Endothelial cell of umbilical vein (primary cell): ENCODE measurements around the gene SH3PXD2A.

Experiments used
- EZH2 ChIP-seq: IDR thresholded peaks from 2 replicates; pipeline ENCODE4 v1.6.1; 2012; ENCODE audit warnings: borderline replicate concordance, low read depth, mild to moderate bottlenecking, moderate library complexity, low read length, inconsistent platforms; ENCODE audit not compliant: severe bottlenecking
- POLR2A ChIP-seq: IDR thresholded peaks from 2 replicates; pipeline ENCODE4 v1.6.1; 2012; ENCODE audit warnings: low read depth, mild to moderate bottlenecking, control low read depth, low read length
- TF ChIP-seq, protein P1 (sequence below), 2 donors: IDR thresholded peaks; 1 replicate in 1 of 2; 2 replicates in 1 of 2; pipeline ENCODE4 v1.5.1; 2011; ENCODE audit warnings: low read length in 2 of 2, mild to moderate bottlenecking in 2 of 2, moderate library complexity in 2 of 2, control low read depth in 1 of 2, inconsistent platforms in 1 of 2, low read depth in 1 of 2; ENCODE audit not compliant: insufficient read depth in 1 of 2; ENCODE audit errors: extremely low read depth in 1 of 2
- TF ChIP-seq, protein P2 (sequence below): IDR thresholded peaks from 2 replicates; pipeline ENCODE4 v1.6.1; 2011; ENCODE audit not compliant: insufficient read depth, insufficient read length

DNA sequence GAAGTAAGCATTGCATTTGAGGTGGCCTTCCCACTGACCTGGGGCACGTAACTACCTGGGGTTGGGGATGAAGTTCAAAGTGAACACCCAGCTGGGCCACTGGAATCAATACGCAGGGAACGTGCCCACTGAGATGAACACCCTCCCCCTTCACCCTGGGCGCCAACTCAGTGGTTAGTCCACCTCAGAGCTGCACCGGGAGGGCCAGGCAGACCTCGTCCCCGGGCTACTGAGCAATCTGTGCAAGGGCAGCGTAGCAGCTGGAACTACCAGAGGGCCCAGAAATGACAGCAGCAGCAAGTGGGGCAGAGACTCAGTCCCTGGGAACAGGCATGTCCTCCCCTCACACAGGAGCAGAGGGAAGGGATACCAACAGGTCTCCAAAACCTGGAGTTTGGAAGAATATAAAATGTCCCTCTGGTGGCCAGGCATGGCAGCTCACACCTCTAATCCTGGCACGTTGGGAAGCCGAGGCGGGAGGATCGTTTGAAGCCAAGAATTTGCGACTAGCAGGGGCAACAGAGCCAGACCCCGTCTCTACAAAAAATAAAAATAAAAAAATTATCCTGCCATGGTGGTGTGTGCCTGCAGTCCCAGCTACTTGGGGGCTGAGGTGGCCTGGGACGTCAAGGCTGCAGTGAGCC lies 143.9 kb downstream of the SH3PXD2A start:
- TF ChIP-seq, protein P1, sequence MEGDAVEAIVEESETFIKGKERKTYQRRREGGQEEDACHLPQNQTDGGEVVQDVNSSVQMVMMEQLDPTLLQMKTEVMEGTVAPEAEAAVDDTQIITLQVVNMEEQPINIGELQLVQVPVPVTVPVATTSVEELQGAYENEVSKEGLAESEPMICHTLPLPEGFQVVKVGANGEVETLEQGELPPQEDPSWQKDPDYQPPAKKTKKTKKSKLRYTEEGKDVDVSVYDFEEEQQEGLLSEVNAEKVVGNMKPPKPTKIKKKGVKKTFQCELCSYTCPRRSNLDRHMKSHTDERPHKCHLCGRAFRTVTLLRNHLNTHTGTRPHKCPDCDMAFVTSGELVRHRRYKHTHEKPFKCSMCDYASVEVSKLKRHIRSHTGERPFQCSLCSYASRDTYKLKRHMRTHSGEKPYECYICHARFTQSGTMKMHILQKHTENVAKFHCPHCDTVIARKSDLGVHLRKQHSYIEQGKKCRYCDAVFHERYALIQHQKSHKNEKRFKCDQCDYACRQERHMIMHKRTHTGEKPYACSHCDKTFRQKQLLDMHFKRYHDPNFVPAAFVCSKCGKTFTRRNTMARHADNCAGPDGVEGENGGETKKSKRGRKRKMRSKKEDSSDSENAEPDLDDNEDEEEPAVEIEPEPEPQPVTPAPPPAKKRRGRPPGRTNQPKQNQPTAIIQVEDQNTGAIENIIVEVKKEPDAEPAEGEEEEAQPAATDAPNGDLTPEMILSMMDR (IDR thresholded peaks at IDR 0.05; ENCODE audit: extremely low read depth in 1 of 2, insufficient read depth in 1 of 2, low read depth in 1 of 2, low read length in 2 of 2) = peak; percentile 14 to 16
- TF ChIP-seq POLR2A = no peak
- TF ChIP-seq EZH2 = no peak
- TF ChIP-seq, protein P2, sequence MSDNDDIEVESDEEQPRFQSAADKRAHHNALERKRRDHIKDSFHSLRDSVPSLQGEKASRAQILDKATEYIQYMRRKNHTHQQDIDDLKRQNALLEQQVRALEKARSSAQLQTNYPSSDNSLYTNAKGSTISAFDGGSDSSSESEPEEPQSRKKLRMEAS = no peak
